GM21786 (cell line): ENCODE results near the gene DNAJC3.
"Not testable (repeated sequence)": the region's sequence is repeated elsewhere in the genome, so short reads cannot be mapped to it uniquely, and the experiment has no call there.

Source experiments
- ATAC-seq: cut with Tn5 transposase; IDR thresholded peaks from one replicate; pipeline ENCODE4 v1.9.1; 2021; ENCODE audit not compliant: unreplicated experiment

Gene DNAJC3

GRCh38 chr13:95671597-95671996 lies 5.3 kb upstream of the DNAJC3 start:
- ATAC-seq, result no peak

- no peak for ATAC-seq
Observed at GRCh38 chr13:95676105-95676761, 706 bp upstream of the DNAJC3 start.

DNA sequence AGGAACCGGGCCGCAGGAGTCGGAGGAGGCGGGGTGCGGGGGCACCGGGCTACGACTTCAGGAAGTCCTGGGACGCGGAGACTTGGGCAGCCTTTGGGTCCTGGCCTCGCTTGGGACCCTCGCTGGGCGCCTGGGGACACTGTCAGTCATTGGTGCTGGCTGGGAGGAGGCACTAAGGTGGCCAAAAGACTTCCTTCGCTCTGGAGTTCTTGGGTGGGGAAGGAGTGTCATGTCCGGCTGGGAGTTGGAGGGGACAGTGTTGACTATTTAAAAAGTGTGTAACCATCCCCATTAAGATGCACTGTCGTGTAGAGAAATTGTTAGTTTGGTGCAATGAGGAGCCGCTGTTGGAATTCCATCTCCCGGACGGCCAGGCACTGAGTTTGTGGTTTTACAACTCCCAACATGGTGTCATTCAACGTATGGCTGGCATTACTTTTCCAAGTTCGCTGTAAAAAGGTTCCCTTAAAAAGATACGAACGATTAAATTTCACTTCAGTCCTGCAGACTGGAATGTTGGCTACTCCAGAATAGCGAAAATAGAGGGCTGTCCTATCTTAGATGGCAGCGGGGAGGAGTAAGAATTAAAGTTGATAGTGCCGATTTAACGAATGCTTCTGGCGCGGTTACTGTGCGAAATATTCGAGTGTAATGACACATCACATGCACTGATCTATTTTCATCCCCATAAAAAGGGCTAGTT lies 776 bp downstream of the DNAJC3 start:
- ATAC-seq, result no peak

DNA sequence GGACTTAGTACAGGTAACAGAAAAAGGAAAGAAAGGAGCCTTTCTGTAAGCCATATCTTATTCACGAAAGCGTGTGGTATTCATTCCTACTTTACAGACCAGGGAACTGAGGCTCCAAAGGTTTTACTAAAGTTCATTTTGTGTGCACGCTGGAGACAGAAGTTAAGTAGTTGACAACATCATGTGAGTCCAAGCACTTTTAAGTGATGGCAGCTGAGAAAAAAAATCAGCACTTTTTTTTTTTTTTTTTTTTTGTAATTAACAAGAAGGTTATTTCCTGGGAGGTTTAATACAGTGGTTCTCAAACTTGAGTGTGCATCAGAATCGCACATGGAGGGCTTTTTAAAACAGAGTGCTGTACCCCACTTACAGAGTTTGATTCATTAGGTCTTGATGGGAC lies 2.0 kb downstream of the DNAJC3 start:
- no peak for ATAC-seq

DNA sequence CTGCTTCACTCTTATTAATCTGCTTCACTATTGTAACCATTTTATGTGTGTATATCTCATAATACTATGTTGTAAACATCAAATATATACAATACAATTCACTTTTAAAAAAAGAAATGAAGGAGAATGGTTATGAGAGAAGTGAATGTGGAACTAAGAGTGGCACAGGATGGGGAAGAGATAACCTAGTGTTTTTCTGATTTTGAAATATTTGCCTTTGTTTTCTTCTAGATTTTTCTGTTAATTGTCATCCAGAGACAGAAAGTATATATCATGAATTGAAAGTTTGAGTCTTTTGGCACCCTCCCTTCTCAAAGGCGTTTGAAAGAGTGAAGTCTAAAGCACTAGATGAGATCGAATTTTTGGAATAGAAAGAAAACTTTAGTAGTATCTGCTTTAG lies 2.8 kb downstream of the DNAJC3 start:
- no peak for ATAC-seq

GRCh38 chr13:95684418-95684817 lies 7.5 kb downstream of the DNAJC3 start:
- no peak for ATAC-seq

GRCh38 chr13:95684960-95685359 lies 8.0 kb downstream of the DNAJC3 start:
- ATAC-seq, result not testable (repeated sequence)

DNA sequence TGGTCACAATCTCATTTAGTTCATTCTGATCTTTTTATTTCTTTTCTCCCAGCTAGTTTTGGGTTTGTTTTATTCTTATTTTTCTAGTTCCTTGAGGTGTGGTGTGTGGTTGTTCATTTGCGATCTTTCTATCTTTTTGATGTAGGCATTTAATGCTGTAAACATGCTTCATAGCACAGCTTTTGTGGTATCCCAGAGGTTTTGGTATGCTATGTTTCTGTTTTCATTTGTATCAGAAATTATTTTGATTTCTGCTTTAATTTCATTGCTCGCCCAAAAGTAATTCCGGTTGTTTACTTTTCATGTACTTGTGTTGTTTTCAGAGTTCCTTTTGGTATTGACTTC lies 12.6 kb downstream of the DNAJC3 start:
- no peak for ATAC-seq

DNA sequence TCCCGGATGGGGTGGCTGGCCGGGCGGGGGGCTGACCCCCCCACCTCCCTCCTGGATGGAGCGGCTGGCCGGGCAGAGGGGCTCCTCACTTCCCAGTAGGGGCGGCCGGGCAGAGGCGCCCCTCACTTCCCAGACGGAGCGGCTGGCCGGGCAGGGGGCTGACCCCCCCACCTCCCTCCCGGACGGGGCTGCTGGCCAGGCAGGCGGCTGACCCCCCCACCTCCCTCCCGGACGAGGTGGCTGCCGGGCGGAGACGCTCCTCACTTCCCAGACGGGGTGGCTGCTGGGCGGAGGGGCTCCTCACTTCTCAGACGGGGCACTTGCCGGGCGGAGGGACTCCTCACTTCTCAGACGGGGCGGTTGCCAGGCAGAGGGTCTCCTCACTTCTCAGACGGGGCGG lies 14.0 kb downstream of the DNAJC3 start:
- ATAC-seq, result not testable (repeated sequence)

DNA sequence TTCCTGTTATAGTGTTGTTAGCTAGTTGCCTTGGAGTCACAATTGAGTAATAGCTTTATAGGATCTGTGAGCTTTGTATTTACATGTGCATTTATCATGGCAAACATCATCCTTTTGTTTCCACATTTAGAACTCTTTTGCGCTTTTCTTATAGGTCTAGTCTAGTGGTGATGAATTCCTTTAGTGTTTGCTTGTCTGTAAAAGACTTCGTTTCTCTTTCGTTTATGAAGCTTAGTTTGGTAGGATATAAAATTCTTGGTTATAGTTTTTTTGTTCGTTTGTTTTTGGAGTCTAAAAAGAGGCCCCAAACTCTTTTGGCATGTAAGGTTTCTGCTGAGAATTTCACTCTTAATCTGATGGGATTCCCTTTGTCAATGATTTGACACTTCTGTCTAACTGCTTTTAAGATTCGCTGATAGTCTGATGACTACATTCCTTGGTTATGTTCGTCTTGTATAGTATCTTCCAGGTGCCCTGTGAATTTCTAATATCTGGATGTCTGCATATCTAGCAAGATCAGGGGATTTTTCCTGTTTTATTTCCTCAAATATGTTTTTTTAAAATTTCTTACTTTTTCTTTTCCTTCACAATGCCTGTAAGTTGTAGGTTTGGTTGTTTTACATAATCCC lies 20.2 kb downstream of the DNAJC3 start:
- no peak for ATAC-seq

DNA sequence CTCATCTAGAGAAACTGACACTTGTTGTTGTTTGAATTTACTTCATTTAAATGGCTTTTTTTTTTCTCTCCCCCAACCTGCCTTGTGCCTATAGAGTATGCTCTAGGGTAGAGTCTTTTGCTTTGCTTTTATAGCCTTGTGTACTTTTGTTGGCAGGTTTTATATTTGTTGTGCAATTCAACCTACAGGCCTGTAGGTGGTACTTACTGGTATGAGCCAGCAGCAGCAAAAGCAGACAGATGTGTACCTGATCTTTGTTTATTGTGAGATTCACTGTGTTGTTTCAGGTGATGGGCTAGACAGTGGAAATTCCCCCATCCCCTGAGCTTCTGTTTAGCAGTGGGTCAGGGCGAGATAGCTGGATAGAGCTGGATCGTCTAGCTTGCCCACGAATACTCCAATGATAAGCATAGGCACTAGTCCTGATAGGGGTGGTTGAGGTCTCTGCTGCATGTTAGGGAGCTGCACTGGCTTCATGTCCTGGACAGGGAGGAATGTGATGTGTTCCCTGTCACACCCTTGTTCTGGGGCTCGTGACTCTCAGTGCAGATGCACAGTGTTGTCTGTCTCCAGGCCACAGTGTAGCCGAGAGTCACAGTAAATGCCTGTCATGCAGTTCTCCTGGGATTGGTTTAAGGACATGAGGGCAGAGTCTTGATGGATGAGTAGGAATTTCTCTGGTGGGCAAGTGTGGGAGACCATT lies 21.3 kb downstream of the DNAJC3 start:
- no peak for ATAC-seq

DNA sequence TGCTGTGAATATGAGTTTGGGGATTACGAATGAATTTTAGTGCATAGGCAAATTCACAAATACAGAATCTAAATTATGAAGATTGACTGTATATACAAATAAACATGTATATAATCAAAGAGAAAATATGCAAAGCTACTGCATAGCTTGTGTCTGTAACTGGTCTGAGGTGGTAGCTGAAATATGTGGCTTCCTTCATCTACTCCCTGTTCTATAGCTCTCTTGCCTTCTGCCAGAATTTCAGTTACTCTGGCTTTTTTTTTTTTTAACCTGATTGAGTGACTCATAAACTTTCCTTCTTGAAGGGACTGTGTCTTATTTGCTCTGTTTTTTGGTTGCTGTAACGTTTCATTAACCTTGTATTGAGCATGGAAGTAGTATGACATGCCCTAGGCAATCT lies 26.6 kb downstream of the DNAJC3 start:
- ATAC-seq, result no peak

GRCh38 chr13:95704510-95704909 lies 27.6 kb downstream of the DNAJC3 start:
- no peak for ATAC-seq

DNA sequence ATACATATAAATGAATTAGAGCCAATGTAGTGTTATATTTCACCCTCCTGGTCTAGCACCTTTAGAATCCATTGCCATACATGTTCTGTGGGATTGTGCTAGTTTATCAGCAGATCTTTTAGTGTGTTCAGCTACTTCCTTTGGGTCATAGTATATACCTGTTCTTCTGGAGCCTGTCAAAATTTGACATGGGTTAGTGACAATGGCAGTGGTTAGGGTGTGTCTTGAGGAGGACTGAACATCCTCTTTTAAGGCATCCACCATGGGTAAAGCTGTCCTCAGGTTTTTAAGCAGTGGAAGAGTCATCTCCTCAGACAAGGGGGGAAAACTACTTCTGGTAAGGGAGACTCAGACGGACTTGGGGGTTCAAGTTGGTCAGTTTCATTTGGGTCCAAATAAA lies 29.4 kb downstream of the DNAJC3 start:
- ATAC-seq, result no peak

DNA sequence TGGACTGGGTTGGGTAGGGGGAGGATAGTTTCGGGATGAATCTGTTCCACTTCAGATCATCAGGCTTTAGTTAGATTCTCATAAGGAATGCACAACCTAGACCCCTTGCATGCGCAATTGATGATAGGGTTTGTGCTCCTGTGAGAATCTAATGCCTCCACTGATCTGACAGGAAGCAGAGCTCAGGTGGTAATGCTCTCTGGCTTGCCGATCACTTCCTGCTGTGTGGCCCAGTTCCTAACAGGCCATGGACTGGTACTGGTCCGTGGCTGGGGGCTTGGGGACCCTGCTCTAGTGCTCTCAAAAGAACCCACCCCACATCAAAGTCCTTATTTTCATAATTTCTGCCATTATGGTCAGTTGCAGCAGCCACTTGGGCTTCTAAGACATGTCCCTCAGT lies 30.1 kb downstream of the DNAJC3 start:
- ATAC-seq, result peak; percentile 42

- ATAC-seq, result peak; percentile 35
Observed at GRCh38 chr13:95707442-95708390, 30.8 kb downstream of the DNAJC3 start.

GRCh38 chr13:95708391-95708774 lies 31.4 kb downstream of the DNAJC3 start:
- ATAC-seq, result no peak

GRCh38 chr13:95708811-95709500 lies 32.0 kb downstream of the DNAJC3 start:
- no peak for ATAC-seq

- ATAC-seq, result no peak
Observed at GRCh38 chr13:95710313-95710712, 33.4 kb downstream of the DNAJC3 start.

DNA sequence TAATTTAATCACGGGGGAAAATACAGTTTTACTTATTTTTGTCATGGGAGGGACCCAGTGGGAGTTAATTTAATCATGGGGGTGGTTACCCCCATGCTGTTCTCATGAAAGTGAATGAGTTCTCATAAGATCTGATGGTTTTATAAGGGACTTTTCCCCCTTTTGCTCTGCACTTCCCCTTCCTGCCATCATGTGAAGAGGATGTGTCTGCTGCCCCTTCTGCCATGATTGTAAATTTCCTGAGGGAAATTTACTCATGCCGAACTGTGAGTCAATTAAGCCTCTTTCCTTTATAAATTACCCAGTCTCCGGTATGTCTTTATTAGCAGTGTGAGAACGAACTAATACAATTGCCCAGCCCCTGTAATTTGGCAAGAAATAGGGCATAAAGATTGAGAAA lies 35.9 kb downstream of the DNAJC3 start:
- not testable (repeated sequence) for ATAC-seq
